H1 (cell line): ENCODE measurements around the gene REXO5. TPM values are rescaled to one million over a fixed set of nuclear protein-coding genes. Genes with fewer than 3 reads are reported as not detected.

ENCODE experiments used
- CTCF ChIA-PET: fragments of 300-600 bp; sonication (Branson Sonifier 250); formaldehyde crosslinking; loops from one replicate; lab custom pipeline; 2021; ENCODE audit not compliant: partially characterized antibody; lab: Charles Lee
- POLR2A ChIA-PET: fragments of 300-600 bp; sonication (Branson Sonifier 250); formaldehyde crosslinking; loops from one replicate; lab custom pipeline; 2021; ENCODE audit warnings: inconsistent platforms; ENCODE audit not compliant: partially characterized antibody; lab: Charles Lee
- DNase-seq, 2 experiments: peaks; one replicate each; pipeline versions ENCODE4 v3.0.0 to v3.0.0-alpha.2; 2010 to 2022; ENCODE audit warnings: low spot score in 2 of 2, low read depth in 1 of 2, mixed read lengths in 1 of 2
- FAIRE-seq: peaks from 2 replicates; lab custom pipeline; 2011; peaks lifted over from hg19 to GRCh38; lab: Jason Lieb, UNC
- H2AFZ ChIP-seq: 2 replicates; pipeline ENCODE4 v1.8.1; 2012; ENCODE audit warnings: low read length, inconsistent platforms
- H2AK5ac ChIP-seq: 2 replicates; pipeline ENCODE4 v1.6.1; 2013; ENCODE audit warnings: low read depth, low read length
- H2BK120ac ChIP-seq: replicated peaks from 2 replicates; pipeline ENCODE3; 2013; ENCODE audit warnings: low read depth, low read length, inconsistent platforms
- H2BK12ac ChIP-seq: 2 replicates; pipeline ENCODE4 v1.6.1; 2013; ENCODE audit warnings: low read depth, low read length
- H2BK15ac ChIP-seq: 2 replicates; pipeline ENCODE4 v1.6.1; 2013; ENCODE audit warnings: low read length
- H2BK20ac ChIP-seq: 2 replicates; pipeline ENCODE4 v1.6.1; 2013; ENCODE audit warnings: low read length
- H2BK5ac ChIP-seq: 2 replicates; pipeline ENCODE4 v1.6.1; 2013; ENCODE audit warnings: low read depth, low read length
- H3K14ac ChIP-seq: 2 replicates; pipeline ENCODE4 v1.6.1; 2013; ENCODE audit warnings: inconsistent platforms; ENCODE audit not compliant: insufficient read length
- H3K18ac ChIP-seq: 2 replicates; pipeline ENCODE4 v1.6.1; 2013; ENCODE audit warnings: low read length; ENCODE audit errors: extremely low read depth
- H3K23ac ChIP-seq: 2 replicates; pipeline ENCODE4 v1.6.1; 2013; ENCODE audit warnings: inconsistent platforms; ENCODE audit not compliant: insufficient read length
- H3K23me2 ChIP-seq: 2 replicates; pipeline ENCODE4 v1.6.1; 2013; ENCODE audit warnings: low read depth, low read length
- H3K27ac ChIP-seq: 2 replicates; pipeline ENCODE4 v1.6.1; 2011; ENCODE audit warnings: low read depth, low read length, inconsistent platforms
- H3K27me3 ChIP-seq, 4 experiments: replicated peaks in 1 of 4; 1 replicate in 1 of 4; 2 replicates in 3 of 4; pipeline versions ENCODE4 v1.6.1 to v1.8.1; 2011 to 2013; ENCODE audit warnings: low read length in 3 of 4, mild to moderate bottlenecking in 3 of 4, inconsistent platforms in 2 of 4, mixed read lengths in 2 of 4, moderate library complexity in 1 of 4; ENCODE audit not compliant: control insufficient read depth in 3 of 4, insufficient read depth in 3 of 4; ENCODE audit errors: extremely low read depth in 1 of 4
- H3K36me3 ChIP-seq, 4 experiments: 2 replicates each; pipeline versions ENCODE4 v1.6.1 to v1.8.1; 2011 to 2013; ENCODE audit warnings: mild to moderate bottlenecking in 4 of 4, low read length in 3 of 4, moderate library complexity in 2 of 4, control low read depth in 1 of 4, inconsistent platforms in 1 of 4; ENCODE audit not compliant: insufficient read depth in 4 of 4, control insufficient read depth in 2 of 4
- H3K4ac ChIP-seq: replicated peaks from 2 replicates; pipeline ENCODE3; 2013; ENCODE audit warnings: low read length, low read depth, mixed read lengths, inconsistent platforms; ENCODE audit not compliant: insufficient read length
- H3K4me1 ChIP-seq, 4 experiments: replicated peaks in 1 of 4; 1 replicate in 1 of 4; 2 replicates in 3 of 4; pipeline versions ENCODE4 v1.6.1 to v1.8.1; 2011 to 2013; ENCODE audit warnings: low read length in 3 of 4, inconsistent platforms in 2 of 4, mixed read lengths in 1 of 4; ENCODE audit not compliant: insufficient read depth in 4 of 4, control insufficient read depth in 3 of 4
- H3K4me2 ChIP-seq, 2 experiments: 2 replicates each; pipeline versions ENCODE4 v1.6.1 to v1.8.1; 2011 to 2013; ENCODE audit warnings: low read depth in 2 of 2, low read length in 2 of 2, control low read depth in 1 of 2, inconsistent platforms in 1 of 2, mild to moderate bottlenecking in 1 of 2; ENCODE audit not compliant: insufficient read depth in 1 of 2
- H3K4me3 ChIP-seq, 4 experiments: fragments of 200-600, 300-600 bp in 1 of 4; sonication (generic), shearing (Covaris generic), sonication (Bioruptor Twin) in 1 of 4; 2 replicates each; pipeline versions ENCODE4 v1.5.1 to v1.8.1; 2011 to 2016; ENCODE audit warnings: low read length in 4 of 4, low read depth in 3 of 4, control low read depth in 2 of 4, inconsistent platforms in 2 of 4, mild to moderate bottlenecking in 2 of 4, mixed read lengths in 1 of 4, moderate library complexity in 1 of 4; ENCODE audit not compliant: insufficient read depth in 2 of 4; ENCODE audit errors: extremely low read depth in 1 of 4
- H3K56ac ChIP-seq: replicated peaks from 2 replicates; pipeline ENCODE3; 2013; ENCODE audit warnings: low read depth, mild to moderate bottlenecking, mixed read lengths, low read length, inconsistent platforms; ENCODE audit not compliant: insufficient read length
- H3K79me1 ChIP-seq: 2 replicates; pipeline ENCODE4 v1.6.1; 2013; ENCODE audit warnings: low read depth, low read length, control low read depth
- H3K79me2 ChIP-seq, 2 experiments: 2 replicates each; pipeline versions ENCODE4 v1.6.1 to v1.8.1; 2012 to 2013; ENCODE audit warnings: low read length in 2 of 2, mild to moderate bottlenecking in 2 of 2, inconsistent platforms in 1 of 2; ENCODE audit not compliant: insufficient read depth in 2 of 2, control insufficient read depth in 1 of 2
- H3K9ac ChIP-seq, 4 experiments: replicated peaks in 1 of 4; 1 replicate in 1 of 4; 2 replicates in 3 of 4; pipeline versions ENCODE4 v1.6.1 to v1.8.1; 2011 to 2013; ENCODE audit warnings: low read depth in 3 of 4, low read length in 3 of 4, control low read depth in 2 of 4, mild to moderate bottlenecking in 2 of 4, moderate library complexity in 2 of 4, inconsistent platforms in 1 of 4; ENCODE audit errors: extremely low read depth in 1 of 4
- H3K9me3 ChIP-seq, 2 experiments: 2 replicates each; pipeline versions ENCODE4 v1.6.1 to v1.8.1; 2012 to 2013; ENCODE audit warnings: mild to moderate bottlenecking in 2 of 2, moderate library complexity in 2 of 2, control low read depth in 1 of 2, inconsistent platforms in 1 of 2, low read depth in 1 of 2, low read length in 1 of 2, mixed read lengths in 1 of 2; ENCODE audit not compliant: insufficient read depth in 2 of 2
- H4K20me1 ChIP-seq, 2 experiments: replicated peaks in 1 of 2; 2 replicates each; pipeline versions ENCODE3 to v1.8.1; 2011 to 2013; ENCODE audit warnings: inconsistent platforms in 2 of 2, low read length in 2 of 2, mild to moderate bottlenecking in 1 of 2; ENCODE audit not compliant: insufficient read depth in 2 of 2, control insufficient read depth in 1 of 2
- H4K5ac ChIP-seq: 2 replicates; pipeline ENCODE4 v1.6.1; 2013; ENCODE audit warnings: low read length, low read depth, mixed read lengths, inconsistent platforms; ENCODE audit not compliant: insufficient read length
- H4K8ac ChIP-seq: 2 replicates; pipeline ENCODE4 v1.8.0; 2013; ENCODE audit warnings: mild to moderate bottlenecking, moderate library complexity, low read length, inconsistent platforms; ENCODE audit not compliant: insufficient read depth; ENCODE audit errors: extremely low read depth
- H4K91ac ChIP-seq: replicated peaks from 2 replicates; pipeline ENCODE3; 2013; ENCODE audit warnings: low read length, mixed read lengths, inconsistent platforms; ENCODE audit not compliant: insufficient read length
- BCL11A ChIP-seq, 2 experiments: IDR thresholded peaks; one replicate each; pipeline ENCODE4 v1.6.1; 2011; ENCODE audit warnings: low read depth in 2 of 2, low read length in 2 of 2, mild to moderate bottlenecking in 2 of 2
- CTBP2 ChIP-seq: IDR thresholded peaks from 2 replicates; pipeline ENCODE4 v1.7.0; 2011; ENCODE audit warnings: borderline replicate concordance, mild to moderate bottlenecking, moderate library complexity, mixed read lengths, low read length; ENCODE audit not compliant: insufficient read depth, insufficient read length
- CTCF ChIP-seq, 3 experiments: IDR thresholded peaks; 1 replicate in 2 of 3; 2 replicates in 1 of 3; pipeline versions ENCODE4 v1.5.1 to v1.6.1; 2011; ENCODE audit warnings: low read length in 3 of 3, mild to moderate bottlenecking in 3 of 3, inconsistent platforms in 2 of 3, low read depth in 1 of 3, moderate library complexity in 1 of 3; ENCODE audit not compliant: insufficient read depth in 1 of 3; ENCODE audit errors: control extremely low read depth in 1 of 3
- EGR1 ChIP-seq: IDR thresholded peaks from 2 replicates; pipeline ENCODE4 v1.6.1; 2011; ENCODE audit warnings: low read depth, low read length, borderline replicate concordance
- EP300 ChIP-seq, 2 experiments: IDR thresholded peaks; 1 replicate in 1 of 2; 2 replicates in 1 of 2; pipeline ENCODE4 v1.6.1; 2011 to 2012; ENCODE audit warnings: low read depth in 2 of 2, low read length in 2 of 2, mild to moderate bottlenecking in 2 of 2, borderline replicate concordance in 1 of 2, inconsistent platforms in 1 of 2, moderate library complexity in 1 of 2
- HDAC2 ChIP-seq, 2 experiments: fragments of 300-600 bp in 1 of 2; sonication (generic) in 1 of 2; IDR thresholded peaks; 2 replicates each; pipeline ENCODE4 v1.6.1; 2011 to 2012; ENCODE audit warnings: low read depth in 2 of 2, low read length in 2 of 2, mild to moderate bottlenecking in 2 of 2, moderate library complexity in 2 of 2, borderline replicate concordance in 1 of 2, inconsistent platforms in 1 of 2
- RNF2 ChIP-seq: fragments of 200-900, 300-1000 bp; sonication (generic); IDR thresholded peaks from 2 replicates; pipeline ENCODE4 v1.7.1; 2016; ENCODE audit warnings: borderline replicate concordance, low read depth, mild to moderate bottlenecking, antibody characterized with exemption, low read length; ENCODE audit not compliant: poor library complexity, severe bottlenecking; ENCODE audit errors: missing control alignments
- TAF7 ChIP-seq: optimal IDR thresholded peaks from 2 replicates; pipeline ENCODE3; 2011; ENCODE audit warnings: low read depth, mild to moderate bottlenecking, inconsistent platforms, low read length, moderate library complexity, borderline replicate concordance
- WGBS, 2 experiments: shearing (Covaris generic) in 1 of 2; methylation state at CpG; one replicate each; pipeline versions ENCODE4 v1.1.6 to v1.1.7; 2013 to 2015; ENCODE audit warnings: low lambda C conversion rate in 2 of 2, mixed read lengths in 2 of 2, inconsistent platforms in 1 of 2, low coverage in 1 of 2, missing lambda C conversion rate in 1 of 2; ENCODE audit not compliant: insufficient replicate concordance in 2 of 2, insufficient coverage in 1 of 2, insufficient read length in 1 of 2; ENCODE audit errors: extremely low coverage in 1 of 2, missing lambda C conversion rate in 1 of 2; 5-methylcytosine and 5-hydroxymethylcytosine counted together
- polyA plus RNA-seq, 7 experiments: library from polyadenylated mRNA; depleted of rRNA in 3 of 7; stranded (reverse) in 5 of 7; unstranded in 2 of 7; fragments of >200 nt in 5 of 7; fragments of 200-250 nt in 2 of 7; gene quantifications; 1 replicate in 5 of 7; 2 replicates in 1 of 7; 4 replicates in 1 of 7; pipeline versions ENCODE4 v1.2.1 to v1.2.3, GENCODE V29; 2011 to 2013; ENCODE audit warnings: missing spikeins in 2 of 7, mixed read lengths in 2 of 7
- total RNA-seq: library from RNA; stranded (reverse); fragmentation: NEBNext Ultra II Directional; extraction: Animal tissue kit (Norgen Biotek cat#: 25700); gene quantifications from 2 replicates; pipeline ENCODE4 v1.2.1, GENCODE V29; 2021

Gene REXO5
- total and polyA plus RNA-seq, 2 of the 8 experiments (the other 6 are each of a cell fraction or from before 2014, with no cell fraction given), result 2.4 to 8.9 TPM

- H3K9me3 ChIP-seq, result no peaks in the 10 kb centered on the region
- no peak overlapping the region for H2BK15ac ChIP-seq
- no peak overlapping the region for H2BK12ac ChIP-seq
- no peak overlapping the region for H4K91ac ChIP-seq
- no peaks in the 10 kb centered on the region for H4K20me1 ChIP-seq
- H3K79me1 ChIP-seq, result peaks cover 10% of the 10 kb centered on the region; the same call in 1 of the 2 replicates
- H4K8ac ChIP-seq, result no peak overlapping the region
- H2BK5ac ChIP-seq, result no peak overlapping the region
- 86% methylated on average over 3 of the region's 3 CpGs; no CpG with 5 or more reads in 1 of the 2 experiments for WGBS, 2 experiments
- TF ChIP-seq EGR1 (no peak), BCL11A (IDR thresholded peaks at IDR 0.05; ENCODE audit: low read depth in 2 of 2, low read length in 2 of 2) (no peak), EP300 (IDR thresholded peaks at IDR 0.05; ENCODE audit: borderline replicate concordance in 1 of 2, low read depth in 2 of 2, low read length in 2 of 2) (no peak), TAF7 (no peak), HDAC2 (IDR thresholded peaks at IDR 0.05; ENCODE audit: borderline replicate concordance in 1 of 2, low read depth in 2 of 2, low read length in 2 of 2) (no peak), RNF2 (no peak), CTBP2 (no peak), CTCF (IDR thresholded peaks at IDR 0.05; ENCODE audit: control extremely low read depth in 1 of 3, insufficient read depth in 1 of 3, low read depth in 1 of 3, low read length in 3 of 3) (no peak)
- no peak overlapping the region for H2AFZ ChIP-seq
- H3K9ac ChIP-seq, result no peak overlapping the region
- H3K23ac ChIP-seq, result no peak overlapping the region
- H3K79me2 ChIP-seq, result peaks cover 9 to 82% of the 10 kb centered on the region in 2 experiments
- no peaks in the 10 kb centered on the region for H3K36me3 ChIP-seq
- no peak for FAIRE-seq
- H3K23me2 ChIP-seq, result no peaks in the 10 kb centered on the region
- CTCF ChIA-PET, result interaction anchor here (0.9 kb wide), 2 partner anchors 9 to 31 kb away, joined by 3 to 5 read pairs; no protein-coding TSS in a partner anchor
- no peak overlapping the region for H2AK5ac ChIP-seq
- H3K4me2 ChIP-seq, result no peak overlapping the region
- no peak overlapping the region for H3K27ac ChIP-seq
- H3K4me3 ChIP-seq, result no peak overlapping the region
- no peak overlapping the region for H3K4ac ChIP-seq
- H2BK20ac ChIP-seq, result no peak overlapping the region
- no peak overlapping the region for H3K56ac ChIP-seq
- no peaks in the 10 kb centered on the region for H3K27me3 ChIP-seq
- no peak overlapping the region for H3K14ac ChIP-seq
- H2BK120ac ChIP-seq, result no peak overlapping the region
- POLR2A ChIA-PET, result interaction anchor here (0.6 to 0.8 kb wide), 2 partner anchors 14 to 68 kb away, joined by 3 read pairs; no protein-coding TSS in a partner anchor
- no peak overlapping the region for H4K5ac ChIP-seq
- DNase-seq, result no peak
- H3K4me1 ChIP-seq, result peaks cover 0 to 9% (median 2%) of the 10 kb centered on the region in 4 experiments; a peak in 2 of 7 replicates
- no peak overlapping the region for H3K18ac ChIP-seq
These were observed 74.7 kb downstream of the REXO5 start for GRCh38 chr16:20880867-20881502.
